ENCODE results near the gene AQR. TPM values are rescaled to one million over a fixed set of nuclear protein-coding genes. Genes with fewer than 3 reads are reported as not detected.

AQR gene
- total RNA-seq, 4 donors from 2014 or later: 14.7 to 29.4 (median 23.4) TPM

DNA sequence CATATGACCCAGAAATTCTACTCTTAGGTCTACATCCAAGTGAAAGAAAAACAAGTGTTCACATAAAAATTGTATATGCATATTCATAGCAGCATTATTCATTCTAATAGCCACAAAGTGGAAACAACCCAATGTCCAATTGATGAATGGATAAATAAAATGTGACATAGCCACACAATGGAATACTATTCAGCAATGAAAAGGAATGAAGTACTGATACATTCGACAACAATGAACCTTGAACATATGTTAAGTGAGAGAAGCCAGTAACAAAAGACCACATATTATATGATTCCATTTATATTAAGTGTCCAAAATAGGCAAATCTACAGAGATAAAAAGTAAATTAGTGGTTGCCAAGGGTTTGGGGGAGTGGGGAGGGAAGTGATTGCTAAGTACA is 104.0 kb downstream of the AQR start:
- no peaks in the 10 kb centered on the region for H3K27me3 ChIP-seq
- DNase-seq: no peak
- no peak overlapping the region for H3K4me3 ChIP-seq
- intact Hi-C loops (cut with DNase I): no loop called here
- no peaks in the 10 kb centered on the region for H3K4me1 ChIP-seq
- H3K9me3 ChIP-seq: no peaks in the 10 kb centered on the region
- no peak overlapping the region for H3K27ac ChIP-seq
- peaks cover 5 to 87% (median 6%) of the 10 kb centered on the region in 3 donors for H3K36me3 ChIP-seq
- WGBS, 2 donors: 93 to 100% methylated on average over 1 of the region's 1 CpG
- TF ChIP-seq, protein P1, sequence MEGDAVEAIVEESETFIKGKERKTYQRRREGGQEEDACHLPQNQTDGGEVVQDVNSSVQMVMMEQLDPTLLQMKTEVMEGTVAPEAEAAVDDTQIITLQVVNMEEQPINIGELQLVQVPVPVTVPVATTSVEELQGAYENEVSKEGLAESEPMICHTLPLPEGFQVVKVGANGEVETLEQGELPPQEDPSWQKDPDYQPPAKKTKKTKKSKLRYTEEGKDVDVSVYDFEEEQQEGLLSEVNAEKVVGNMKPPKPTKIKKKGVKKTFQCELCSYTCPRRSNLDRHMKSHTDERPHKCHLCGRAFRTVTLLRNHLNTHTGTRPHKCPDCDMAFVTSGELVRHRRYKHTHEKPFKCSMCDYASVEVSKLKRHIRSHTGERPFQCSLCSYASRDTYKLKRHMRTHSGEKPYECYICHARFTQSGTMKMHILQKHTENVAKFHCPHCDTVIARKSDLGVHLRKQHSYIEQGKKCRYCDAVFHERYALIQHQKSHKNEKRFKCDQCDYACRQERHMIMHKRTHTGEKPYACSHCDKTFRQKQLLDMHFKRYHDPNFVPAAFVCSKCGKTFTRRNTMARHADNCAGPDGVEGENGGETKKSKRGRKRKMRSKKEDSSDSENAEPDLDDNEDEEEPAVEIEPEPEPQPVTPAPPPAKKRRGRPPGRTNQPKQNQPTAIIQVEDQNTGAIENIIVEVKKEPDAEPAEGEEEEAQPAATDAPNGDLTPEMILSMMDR (IDR thresholded peaks at IDR 0.05): no peak
- no peak for TF ChIP-seq POLR2A (IDR thresholded peaks at IDR 0.05)

DNA sequence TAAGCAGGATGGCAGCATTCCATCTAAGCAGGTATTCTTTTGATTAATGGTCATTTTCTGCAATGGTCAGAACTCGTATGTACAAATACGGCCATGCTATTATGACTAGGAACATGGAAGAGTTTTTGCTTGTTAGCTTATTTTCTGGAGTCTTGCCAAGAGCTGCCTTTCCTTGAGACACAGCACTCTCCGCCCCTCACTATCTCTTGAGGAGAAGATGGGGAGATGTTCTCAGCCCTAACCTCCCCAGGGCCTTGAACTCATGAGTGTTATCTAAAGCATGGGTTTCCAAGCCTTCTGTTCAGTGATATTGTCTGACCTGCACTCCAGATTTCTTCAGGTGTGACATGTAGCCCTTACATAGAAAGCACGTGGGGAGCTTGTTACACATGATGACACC is 108.3 kb downstream of the AQR start:
- Histone ChIP-seq H3K36me3 (peaks cover 5 to 90% (median 12%) of the 10 kb centered on the region in 3 donors), H3K4me1 (peaks cover 0 to 4% (median 0%) of the 10 kb centered on the region in 3 donors)
- intact Hi-C loops (cut with DNase I): no loop called here

GRCh38 chr15:34855893-34856292 is 113.6 kb downstream of the AQR start:
- no peak overlapping the region for H3K4me3 ChIP-seq
- intact Hi-C loops (cut with DNase I): no loop called here
- no peaks in the 10 kb centered on the region for H3K27me3 ChIP-seq
- peaks cover 4 to 30% (median 7%) of the 10 kb centered on the region in 3 donors for H3K4me1 ChIP-seq
- TF ChIP-seq, protein P1 (IDR thresholded peaks at IDR 0.05): no peak
- no peak for TF ChIP-seq POLR2A (IDR thresholded peaks at IDR 0.05)
- peaks cover 0 to 64% (median 6%) of the 10 kb centered on the region in 3 donors for H3K36me3 ChIP-seq
- peak overlapping the region in 1 of 4 donors; percentile 4 for H3K27ac ChIP-seq
- H3K9me3 ChIP-seq: no peaks in the 10 kb centered on the region
- no peak for DNase-seq

More for the DNA sequence above, 108.3 kb downstream of the AQR start:
- H3K27me3 ChIP-seq: no peaks in the 10 kb centered on the region
- TF ChIP-seq, protein P1 (IDR thresholded peaks at IDR 0.05): no peak
- no peak for TF ChIP-seq POLR2A (IDR thresholded peaks at IDR 0.05)
- no peak overlapping the region for H3K27ac ChIP-seq
- WGBS, 2 donors: 91 to 100% methylated on average over 4 of the region's 4 CpGs
- no peak overlapping the region for H3K4me3 ChIP-seq
- H3K9me3 ChIP-seq: no peaks in the 10 kb centered on the region
- no peak for DNase-seq

DNA sequence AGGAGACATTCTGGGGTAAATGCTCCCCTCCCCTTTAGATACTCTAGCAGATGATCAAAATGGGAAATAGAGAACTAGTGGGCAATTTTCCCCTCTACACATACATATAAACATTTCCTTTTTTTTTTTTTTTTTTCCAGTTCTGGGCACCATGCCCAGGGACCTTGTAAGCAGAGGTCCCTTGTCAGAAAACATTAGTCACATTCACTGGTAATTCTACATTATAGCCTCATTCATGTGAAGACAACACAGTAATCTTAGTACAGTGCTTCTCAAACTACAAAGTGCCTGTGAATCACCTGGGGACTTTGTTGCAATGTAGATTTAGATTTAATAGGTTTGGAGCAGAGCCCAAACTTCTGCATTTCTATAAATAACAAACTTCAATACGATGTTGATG is 114.1 kb downstream of the AQR start:
- Histone ChIP-seq H3K27me3 (no peaks in the 10 kb centered on the region), H3K36me3 (peaks cover 0 to 59% (median 6%) of the 10 kb centered on the region in 3 donors), H3K9me3 (no peaks in the 10 kb centered on the region), H3K4me3 (no peak overlapping the region), H3K4me1 (peaks cover 4 to 30% (median 7%) of the 10 kb centered on the region in 3 donors), H3K27ac (peak overlapping the region in 1 of 4 donors; percentile 4)
- no peak for DNase-seq
- TF ChIP-seq POLR2A (IDR thresholded peaks at IDR 0.05): no peak
- TF ChIP-seq, protein P1 (IDR thresholded peaks at IDR 0.05): no peak
- 0 to 20% methylated on average over 1 of the region's 1 CpG for WGBS, 2 donors
- intact Hi-C loops (cut with DNase I): no loop called here

GRCh38 chr15:34854232-34854631 is 115.3 kb downstream of the AQR start:
- Histone ChIP-seq H3K9me3 (no peaks in the 10 kb centered on the region), H3K27ac (no peak overlapping the region), H3K4me3 (no peak overlapping the region), H3K4me1 (peaks cover 4 to 30% (median 7%) of the 10 kb centered on the region in 3 donors), H3K36me3 (peaks cover 0 to 48% (median 6%) of the 10 kb centered on the region in 3 donors), H3K27me3 (no peaks in the 10 kb centered on the region)
- TF ChIP-seq, protein P1 (IDR thresholded peaks at IDR 0.05): no peak
- TF ChIP-seq POLR2A (IDR thresholded peaks at IDR 0.05): no peak
- intact Hi-C loops (cut with DNase I): no loop called here
- DNase-seq: no peak
- WGBS, 2 donors: 67 to 73% methylated on average over 2 of the region's 2 CpGs

All from esophagus squamous epithelium (tissue), 5 donors.